ENCODE results near the gene WHAMM.

The WHAMM gene

GRCh38 chr15:82871358-82871757 lies 61.9 kb downstream of the WHAMM start:
- DNase-seq = no peak

- DNase-seq = no peak
Observed at GRCh38 chr15:82871832-82872484, 62.5 kb downstream of the WHAMM start.

GRCh38 chr15:82873000-82873680 lies 63.7 kb downstream of the WHAMM start:
- no peak for DNase-seq

- DNase-seq = no peak
Observed at GRCh38 chr15:82874267-82874666, 64.8 kb downstream of the WHAMM start.

GRCh38 chr15:82874961-82875360 lies 65.5 kb downstream of the WHAMM start:
- DNase-seq = no peak

GRCh38 chr15:82875411-82876003 lies 66.1 kb downstream of the WHAMM start:
- DNase-seq = no peak

GRCh38 chr15:82877825-82878224 lies 68.4 kb downstream of the WHAMM start:
- DNase-seq = no peak

- no peak for DNase-seq
Observed at GRCh38 chr15:82878325-82878724, 68.9 kb downstream of the WHAMM start.

GRCh38 chr15:82880704-82881103 lies 71.3 kb downstream of the WHAMM start:
- DNase-seq = no peak

- DNase-seq = no peak
Observed at GRCh38 chr15:82881747-82882146, 72.3 kb downstream of the WHAMM start.

GRCh38 chr15:82882273-82882928 lies 73.0 kb downstream of the WHAMM start:
- no peak for DNase-seq

Data from stimulated activated CD8-positive, alpha-beta memory T cell treated with anti-CD3 and anti-CD28 coated beads, Interleukin-4, amount 100 ng/mL, for 48 hours (primary cell).